Measurements from ENCODE around the gene TXNDC17.

- TF ChIP-seq, protein P1, sequence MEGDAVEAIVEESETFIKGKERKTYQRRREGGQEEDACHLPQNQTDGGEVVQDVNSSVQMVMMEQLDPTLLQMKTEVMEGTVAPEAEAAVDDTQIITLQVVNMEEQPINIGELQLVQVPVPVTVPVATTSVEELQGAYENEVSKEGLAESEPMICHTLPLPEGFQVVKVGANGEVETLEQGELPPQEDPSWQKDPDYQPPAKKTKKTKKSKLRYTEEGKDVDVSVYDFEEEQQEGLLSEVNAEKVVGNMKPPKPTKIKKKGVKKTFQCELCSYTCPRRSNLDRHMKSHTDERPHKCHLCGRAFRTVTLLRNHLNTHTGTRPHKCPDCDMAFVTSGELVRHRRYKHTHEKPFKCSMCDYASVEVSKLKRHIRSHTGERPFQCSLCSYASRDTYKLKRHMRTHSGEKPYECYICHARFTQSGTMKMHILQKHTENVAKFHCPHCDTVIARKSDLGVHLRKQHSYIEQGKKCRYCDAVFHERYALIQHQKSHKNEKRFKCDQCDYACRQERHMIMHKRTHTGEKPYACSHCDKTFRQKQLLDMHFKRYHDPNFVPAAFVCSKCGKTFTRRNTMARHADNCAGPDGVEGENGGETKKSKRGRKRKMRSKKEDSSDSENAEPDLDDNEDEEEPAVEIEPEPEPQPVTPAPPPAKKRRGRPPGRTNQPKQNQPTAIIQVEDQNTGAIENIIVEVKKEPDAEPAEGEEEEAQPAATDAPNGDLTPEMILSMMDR (IDR thresholded peaks at IDR 0.05): no peak
- TF ChIP-seq POLR2A (IDR thresholded peaks at IDR 0.05): no peak
These were observed 37.1 kb downstream of the TXNDC17 start for GRCh38 chr17:6677946-6678345.
